NCI-H2196 (cell line): Measurements from ENCODE around the gene SESN3.
"Not testable (repeated sequence)": the region's sequence is repeated elsewhere in the genome, so short reads cannot be mapped to it uniquely, and the experiment has no call there.

ENCODE experiments used
- DNase-seq: peaks from one replicate; lab custom pipeline; 2025; ENCODE audit not compliant: unreplicated experiment; lab: John Stamatoyannopoulos, UW

Gene SESN3

GRCh38 chr11:95251896-95252295 is 20.9 kb upstream of the SESN3 start:
- DNase-seq = not testable (repeated sequence)

GRCh38 chr11:95248666-95249467 is 17.9 kb upstream of the SESN3 start:
- no peak for DNase-seq

GRCh38 chr11:95247883-95248282 is 16.9 kb upstream of the SESN3 start:
- no peak for DNase-seq

GRCh38 chr11:95247127-95247684 is 16.2 kb upstream of the SESN3 start:
- DNase-seq = no peak

GRCh38 chr11:95245581-95245980 is 14.6 kb upstream of the SESN3 start:
- no peak for DNase-seq

GRCh38 chr11:95245038-95245437 is 14.0 kb upstream of the SESN3 start:
- no peak for DNase-seq

- no peak for DNase-seq
Observed at GRCh38 chr11:95243673-95244072, 12.7 kb upstream of the SESN3 start.

- no peak for DNase-seq
Observed at GRCh38 chr11:95242845-95243605, 12.0 kb upstream of the SESN3 start.

GRCh38 chr11:95242091-95242844 is 11.3 kb upstream of the SESN3 start:
- DNase-seq = no peak

- no peak for DNase-seq
Observed at GRCh38 chr11:95241681-95242081, 10.7 kb upstream of the SESN3 start.

GRCh38 chr11:95239871-95240649 is 9.1 kb upstream of the SESN3 start:
- DNase-seq = no peak

- no peak for DNase-seq
Observed at GRCh38 chr11:95232666-95233065, 1.7 kb upstream of the SESN3 start.

GRCh38 chr11:95231881-95232605 is 1.0 kb upstream of the SESN3 start:
- DNase-seq = no peak

- DNase-seq = no peak
Observed at GRCh38 chr11:95230810-95231126, 234 bp downstream of the SESN3 start.

GRCh38 chr11:95229993-95230809 is 801 bp downstream of the SESN3 start:
- DNase-seq = no peak

- no peak for DNase-seq
Observed at GRCh38 chr11:95229199-95229992, 1.6 kb downstream of the SESN3 start.

GRCh38 chr11:95228081-95228749 is 2.8 kb downstream of the SESN3 start:
- DNase-seq = no peak

GRCh38 chr11:95227060-95227459 is 3.9 kb downstream of the SESN3 start:
- not testable (repeated sequence) for DNase-seq
